ENCODE measurements around the gene BCAP29.

The BCAP29 gene

GRCh38 chr7:107668296-107668695, 88.2 kb downstream of the BCAP29 start:
- TF ChIP-seq, protein P1, sequence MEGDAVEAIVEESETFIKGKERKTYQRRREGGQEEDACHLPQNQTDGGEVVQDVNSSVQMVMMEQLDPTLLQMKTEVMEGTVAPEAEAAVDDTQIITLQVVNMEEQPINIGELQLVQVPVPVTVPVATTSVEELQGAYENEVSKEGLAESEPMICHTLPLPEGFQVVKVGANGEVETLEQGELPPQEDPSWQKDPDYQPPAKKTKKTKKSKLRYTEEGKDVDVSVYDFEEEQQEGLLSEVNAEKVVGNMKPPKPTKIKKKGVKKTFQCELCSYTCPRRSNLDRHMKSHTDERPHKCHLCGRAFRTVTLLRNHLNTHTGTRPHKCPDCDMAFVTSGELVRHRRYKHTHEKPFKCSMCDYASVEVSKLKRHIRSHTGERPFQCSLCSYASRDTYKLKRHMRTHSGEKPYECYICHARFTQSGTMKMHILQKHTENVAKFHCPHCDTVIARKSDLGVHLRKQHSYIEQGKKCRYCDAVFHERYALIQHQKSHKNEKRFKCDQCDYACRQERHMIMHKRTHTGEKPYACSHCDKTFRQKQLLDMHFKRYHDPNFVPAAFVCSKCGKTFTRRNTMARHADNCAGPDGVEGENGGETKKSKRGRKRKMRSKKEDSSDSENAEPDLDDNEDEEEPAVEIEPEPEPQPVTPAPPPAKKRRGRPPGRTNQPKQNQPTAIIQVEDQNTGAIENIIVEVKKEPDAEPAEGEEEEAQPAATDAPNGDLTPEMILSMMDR (IDR thresholded peaks at IDR 0.05; ENCODE audit: low read depth, low read length) = no peak
- no peak overlapping the region for H3K4me3 ChIP-seq (ENCODE audit: low read depth, low read length)
- in situ Hi-C loops (cut with HindIII; ENCODE audit: low sequenced_read_pairs) = no loop called here
- DNase-seq (ENCODE audit: low read depth, low spot score) = no peak

Data from astrocyte of the spinal cord (primary cell).